ENCODE measurements around the gene CCNA2.

- TF ChIP-seq CTCF (IDR thresholded peaks at IDR 0.05) (no peak), RCOR1 (IDR thresholded peaks at IDR 0.05; ENCODE audit: low read depth, low read length) (no peak), TFCP2L1 (CRISPR knock-in tag; IDR thresholded peaks at IDR 0.05) (no peak), ESRRA (IDR thresholded peaks at IDR 0.05; ENCODE audit: borderline replicate concordance, low read length) (no peak), POLR2A (IDR thresholded peaks at IDR 0.05; ENCODE audit: low read length) (no peak), SREBF2 (IDR thresholded peaks at IDR 0.05) (no peak), HOXA7 (CRISPR knock-in tag; IDR thresholded peaks at IDR 0.05) (no peak), JUN (IDR thresholded peaks at IDR 0.05) (no peak), KDM1A (IDR thresholded peaks at IDR 0.05; ENCODE audit: low read depth) (no peak), RFX5 (IDR thresholded peaks at IDR 0.05) (no peak)
These were observed 40.5 kb downstream of the CCNA2 start for GRCh38 chr4:121783210-121783609.

Measured in A549 (cell line).